OCI-LY1 (cell line): ENCODE results near the gene ITIH4.

Experiments used
- H2AFZ ChIP-seq: fragments of 200-600 bp; sonication (generic), shearing (Covaris generic); 2 replicates; pipeline ENCODE4 v1.6.0; 2014; ENCODE audit warnings: antibody characterized with exemption, mild to moderate bottlenecking, low read length
- H3F3A ChIP-seq: fragments of 200-600 bp; sonication (generic), shearing (Covaris generic); 2 replicates; pipeline ENCODE4 v1.6.0; 2014; ENCODE audit warnings: mild to moderate bottlenecking, antibody characterized with exemption, low read length, moderate library complexity; ENCODE audit not compliant: insufficient read depth
- H3K27ac ChIP-seq: fragments of 200-600 bp; sonication (generic); 2 replicates; pipeline ENCODE4 v1.5.1; 2014; ENCODE audit warnings: low read length, mixed run types, mild to moderate bottlenecking, low read depth; ENCODE audit not compliant: poor library complexity, severe bottlenecking
- H3K27me3 ChIP-seq: fragments of 200-600 bp; sonication (generic); 2 replicates; pipeline ENCODE4 v1.6.0; 2014; ENCODE audit warnings: antibody characterized with exemption, mild to moderate bottlenecking, low read length, moderate library complexity; ENCODE audit not compliant: insufficient read depth
- H3K36me3 ChIP-seq: fragments of 200-600 bp; sonication (generic); 2 replicates; pipeline ENCODE4 v1.6.1; 2014; ENCODE audit warnings: mild to moderate bottlenecking, antibody characterized with exemption, low read length, moderate library complexity, mixed read lengths; ENCODE audit not compliant: insufficient read depth
- H3K4me1 ChIP-seq: fragments of 200-600 bp; sonication (generic); 2 replicates; pipeline ENCODE4 v1.5.1; 2014; ENCODE audit warnings: mild to moderate bottlenecking, low read length, moderate library complexity; ENCODE audit not compliant: insufficient read depth, severe bottlenecking
- H3K4me2 ChIP-seq: fragments of 200-600 bp; sonication (generic), shearing (Covaris generic); 2 replicates; pipeline ENCODE4 v1.6.1; 2014; ENCODE audit warnings: low read length
- H3K4me3 ChIP-seq: fragments of 200-600 bp; sonication (generic); 2 replicates; pipeline ENCODE4 v1.5.1; 2014; ENCODE audit warnings: low read length, low read depth, mild to moderate bottlenecking, mixed read lengths; ENCODE audit not compliant: poor library complexity, severe bottlenecking
- H3K79me2 ChIP-seq: fragments of 200-600 bp; shearing (Covaris generic); 2 replicates; pipeline ENCODE4 v1.6.1; 2016; ENCODE audit warnings: mixed run types, low read length, mixed read lengths; ENCODE audit not compliant: insufficient read depth
- H3K9ac ChIP-seq: fragments of 200-600 bp; sonication (generic), shearing (Covaris generic); 2 replicates; pipeline ENCODE4 v1.6.1; 2014; ENCODE audit warnings: mild to moderate bottlenecking, low read length, mixed read lengths
- H3K9me2 ChIP-seq: fragments of 200-600 bp; sonication (generic), shearing (Covaris generic); 2 replicates; pipeline ENCODE4 v1.6.1; 2014; ENCODE audit warnings: low read depth, mild to moderate bottlenecking, low read length, mixed read lengths
- H3K9me3 ChIP-seq: fragments of 200-600 bp; shearing (Covaris generic); 2 replicates; pipeline ENCODE4 v1.6.1; 2014; ENCODE audit warnings: low read length, mixed read lengths
- H4K20me1 ChIP-seq: fragments of 200-600 bp; sonication (generic), shearing (Covaris generic); 2 replicates; pipeline ENCODE4 v1.6.0; 2016; ENCODE audit warnings: mild to moderate bottlenecking, low read length; ENCODE audit not compliant: insufficient read depth
- EZH2 ChIP-seq: fragments of 200-600 bp; sonication (generic), shearing (Covaris generic); IDR thresholded peaks from 2 replicates; pipeline ENCODE4 v1.8.0; 2017; ENCODE audit warnings: borderline replicate concordance, mixed run types, mild to moderate bottlenecking, antibody characterized with exemption, low read length, moderate library complexity, mixed read lengths
- TF ChIP-seq, protein P1 (sequence below): fragments of 200-600 bp; sonication (generic), shearing (Covaris generic); IDR thresholded peaks from 2 replicates; pipeline ENCODE4 v1.5.1; 2017; ENCODE audit warnings: mild to moderate bottlenecking, antibody characterized with exemption, low read length, moderate library complexity, mixed read lengths

Gene ITIH4

DNA sequence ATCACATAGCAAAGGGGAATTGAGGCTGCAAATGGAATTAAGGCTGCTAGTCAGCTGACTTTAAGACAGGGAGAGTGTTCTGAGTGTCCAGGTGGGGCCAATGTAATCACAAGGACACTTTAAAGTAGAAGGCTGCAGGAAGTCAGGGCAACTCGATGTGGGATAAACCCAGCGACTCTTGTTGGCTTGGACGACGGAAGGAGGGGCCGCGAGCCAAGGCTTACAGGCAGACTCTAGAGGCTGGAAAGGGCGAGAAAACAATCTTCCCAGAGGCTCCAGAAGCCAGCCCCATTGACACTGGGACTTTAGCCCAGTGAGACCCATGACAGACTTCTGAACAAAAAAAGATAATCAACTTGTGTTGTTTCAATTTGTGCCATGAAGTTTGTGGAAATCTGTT lies 17.3 kb upstream of the ITIH4 start:
- Histone ChIP-seq H3K4me3 (no peak overlapping the region), H3K4me1 (no peaks in the 10 kb centered on the region), H3K4me2 (no peak overlapping the region), H3K27me3 (no peaks in the 10 kb centered on the region), H3K9ac (no peak overlapping the region), H2AFZ (no peak overlapping the region), H3K27ac (no peak overlapping the region), H3K9me2 (no peaks in the 10 kb centered on the region), H3K9me3 (no peaks in the 10 kb centered on the region), H3K36me3 (peaks cover 31% of the 10 kb centered on the region; the same call in 1 of the 2 replicates), H3K79me2 (no peaks in the 10 kb centered on the region), H3F3A (no peaks in the 10 kb centered on the region), H4K20me1 (no peaks in the 10 kb centered on the region)
- TF ChIP-seq EZH2 = no peak

DNA sequence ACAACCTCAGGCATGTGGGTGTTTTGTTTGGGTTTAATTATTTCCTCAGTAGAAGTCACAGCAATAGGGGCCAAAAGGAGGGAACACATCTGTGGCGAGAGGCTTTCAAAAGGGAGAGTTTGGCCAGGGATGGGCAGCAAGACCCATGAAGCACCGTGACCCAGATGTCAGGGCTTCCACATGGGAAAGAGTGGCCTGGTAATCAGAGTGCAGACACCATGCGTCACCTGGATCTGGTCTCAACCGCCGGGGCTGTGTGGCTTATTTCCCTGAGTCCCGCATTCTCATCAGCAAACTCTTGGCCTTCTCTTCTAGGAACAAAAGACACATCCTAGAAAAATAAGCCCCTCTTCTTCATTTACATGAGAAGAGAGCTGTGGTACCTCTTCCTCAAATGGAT lies 16.8 kb upstream of the ITIH4 start:
- Histone ChIP-seq H4K20me1 (no peaks in the 10 kb centered on the region), H3K4me1 (no peaks in the 10 kb centered on the region), H2AFZ (no peak overlapping the region), H3K36me3 (peaks cover 34% of the 10 kb centered on the region; the same call in 1 of the 2 replicates), H3K27ac (no peak overlapping the region), H3F3A (no peaks in the 10 kb centered on the region), H3K9me2 (no peaks in the 10 kb centered on the region), H3K4me3 (no peak overlapping the region), H3K9ac (no peak overlapping the region), H3K9me3 (no peaks in the 10 kb centered on the region), H3K4me2 (no peak overlapping the region), H3K79me2 (no peaks in the 10 kb centered on the region), H3K27me3 (no peaks in the 10 kb centered on the region)
- TF ChIP-seq, protein P1, sequence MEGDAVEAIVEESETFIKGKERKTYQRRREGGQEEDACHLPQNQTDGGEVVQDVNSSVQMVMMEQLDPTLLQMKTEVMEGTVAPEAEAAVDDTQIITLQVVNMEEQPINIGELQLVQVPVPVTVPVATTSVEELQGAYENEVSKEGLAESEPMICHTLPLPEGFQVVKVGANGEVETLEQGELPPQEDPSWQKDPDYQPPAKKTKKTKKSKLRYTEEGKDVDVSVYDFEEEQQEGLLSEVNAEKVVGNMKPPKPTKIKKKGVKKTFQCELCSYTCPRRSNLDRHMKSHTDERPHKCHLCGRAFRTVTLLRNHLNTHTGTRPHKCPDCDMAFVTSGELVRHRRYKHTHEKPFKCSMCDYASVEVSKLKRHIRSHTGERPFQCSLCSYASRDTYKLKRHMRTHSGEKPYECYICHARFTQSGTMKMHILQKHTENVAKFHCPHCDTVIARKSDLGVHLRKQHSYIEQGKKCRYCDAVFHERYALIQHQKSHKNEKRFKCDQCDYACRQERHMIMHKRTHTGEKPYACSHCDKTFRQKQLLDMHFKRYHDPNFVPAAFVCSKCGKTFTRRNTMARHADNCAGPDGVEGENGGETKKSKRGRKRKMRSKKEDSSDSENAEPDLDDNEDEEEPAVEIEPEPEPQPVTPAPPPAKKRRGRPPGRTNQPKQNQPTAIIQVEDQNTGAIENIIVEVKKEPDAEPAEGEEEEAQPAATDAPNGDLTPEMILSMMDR = no peak
- TF ChIP-seq EZH2 = no peak

DNA sequence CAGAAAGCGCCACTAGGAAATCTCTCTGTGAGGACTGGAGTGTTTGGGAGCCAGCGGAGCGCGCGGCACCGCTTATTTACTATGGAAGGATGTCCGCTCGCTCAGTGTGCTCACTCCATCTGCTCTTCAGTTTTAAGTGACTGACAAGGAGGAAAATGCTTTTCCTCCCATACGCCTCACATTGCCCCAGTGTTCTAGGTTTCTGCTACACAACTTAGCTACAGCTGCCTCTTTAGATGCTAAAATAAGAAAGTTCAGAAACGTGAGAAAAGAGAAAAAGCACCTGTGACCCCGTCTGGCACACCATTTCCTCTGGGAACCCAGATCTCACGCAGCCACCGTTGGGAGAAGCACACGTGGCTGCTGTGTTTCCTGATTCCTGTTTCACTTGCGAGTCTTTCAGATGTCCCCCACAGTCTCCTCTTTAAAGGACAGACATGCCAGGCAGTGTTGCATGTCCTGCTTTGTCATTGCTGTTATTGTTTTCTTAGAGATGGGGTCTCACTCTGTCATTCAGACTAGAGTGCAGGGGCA lies 16.0 kb upstream of the ITIH4 start:
- H3K4me2 ChIP-seq = no peak overlapping the region
- no peaks in the 10 kb centered on the region for H3K27me3 ChIP-seq
- H3K9me3 ChIP-seq = no peaks in the 10 kb centered on the region
- H3K9ac ChIP-seq = no peak overlapping the region
- no peak overlapping the region for H3K27ac ChIP-seq
- no peak overlapping the region for H3K4me3 ChIP-seq
- H3K36me3 ChIP-seq = peaks cover 26% of the 10 kb centered on the region; the same call in 1 of the 2 replicates
- no peaks in the 10 kb centered on the region for H3F3A ChIP-seq
- H4K20me1 ChIP-seq = no peaks in the 10 kb centered on the region
- H3K9me2 ChIP-seq = no peaks in the 10 kb centered on the region
- H3K4me1 ChIP-seq = no peaks in the 10 kb centered on the region
- TF ChIP-seq EZH2 = no peak
- TF ChIP-seq, protein P1 = no peak
- H3K79me2 ChIP-seq = no peaks in the 10 kb centered on the region
- H2AFZ ChIP-seq = no peak overlapping the region
